ENCODE results near the gene LATS2. TPM values are rescaled to one million over a fixed set of nuclear protein-coding genes. Genes with fewer than 3 reads are reported as not detected.

Gene LATS2
- total RNA-seq, 2 experiments from 2014 or later = 6.2 to 6.5 TPM

- Mint-ChIP-seq H3K4me1 (ENCODE audit: low read depth) (peaks cover 8% of the 10 kb centered on the region), H3K27ac (no peak overlapping the region), H3K36me3 (ENCODE audit: low read depth) (no peaks in the 10 kb centered on the region), H3K4me3 (no peak overlapping the region), H3K27me3 (peaks cover 28% of the 10 kb centered on the region), H3K9me3 (no peaks in the 10 kb centered on the region)
- ATAC-seq (ENCODE audit: poor library complexity) (no peak), DNase-seq (no peak)
- Histone ChIP-seq H3K27ac (ENCODE audit: low read depth in 1 of 2, low read length in 2 of 2) (no peak overlapping the region), H3K9me3 (ENCODE audit: control insufficient read depth in 1 of 2, insufficient read depth in 1 of 2, low read length in 2 of 2) (peaks cover 0 to 9% of the 10 kb centered on the region in 2 experiments), H3K27me3 (ENCODE audit: control insufficient read depth in 1 of 2, insufficient read depth in 2 of 2, low read length in 2 of 2) (peaks cover 2 to 3% of the 10 kb centered on the region in 2 experiments), H3K4me1 (ENCODE audit: insufficient read depth, low read length) (peaks cover 4% of the 10 kb centered on the region), H3K36me3 (ENCODE audit: insufficient read depth, low read length) (no peaks in the 10 kb centered on the region), H3K4me3 (ENCODE audit: low read length) (no peak overlapping the region)
- ChIA-PET CTCF (no interaction called here), POLR2A (no interaction called here)
- intact Hi-C loops (cut with DNase I, micrococcal nuclease) = no loop called here
- TF ChIP-seq, protein P1, sequence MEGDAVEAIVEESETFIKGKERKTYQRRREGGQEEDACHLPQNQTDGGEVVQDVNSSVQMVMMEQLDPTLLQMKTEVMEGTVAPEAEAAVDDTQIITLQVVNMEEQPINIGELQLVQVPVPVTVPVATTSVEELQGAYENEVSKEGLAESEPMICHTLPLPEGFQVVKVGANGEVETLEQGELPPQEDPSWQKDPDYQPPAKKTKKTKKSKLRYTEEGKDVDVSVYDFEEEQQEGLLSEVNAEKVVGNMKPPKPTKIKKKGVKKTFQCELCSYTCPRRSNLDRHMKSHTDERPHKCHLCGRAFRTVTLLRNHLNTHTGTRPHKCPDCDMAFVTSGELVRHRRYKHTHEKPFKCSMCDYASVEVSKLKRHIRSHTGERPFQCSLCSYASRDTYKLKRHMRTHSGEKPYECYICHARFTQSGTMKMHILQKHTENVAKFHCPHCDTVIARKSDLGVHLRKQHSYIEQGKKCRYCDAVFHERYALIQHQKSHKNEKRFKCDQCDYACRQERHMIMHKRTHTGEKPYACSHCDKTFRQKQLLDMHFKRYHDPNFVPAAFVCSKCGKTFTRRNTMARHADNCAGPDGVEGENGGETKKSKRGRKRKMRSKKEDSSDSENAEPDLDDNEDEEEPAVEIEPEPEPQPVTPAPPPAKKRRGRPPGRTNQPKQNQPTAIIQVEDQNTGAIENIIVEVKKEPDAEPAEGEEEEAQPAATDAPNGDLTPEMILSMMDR (IDR thresholded peaks at IDR 0.05) = no peak
Measured at GRCh38 chr13:21055016-21055415, 6.4 kb downstream of the LATS2 start.

- ChIA-PET CTCF (no interaction called here), POLR2A (no interaction called here)
- Histone ChIP-seq H3K36me3 (ENCODE audit: insufficient read depth, low read length) (no peaks in the 10 kb centered on the region), H3K4me1 (ENCODE audit: insufficient read depth, low read length) (no peaks in the 10 kb centered on the region), H3K9me3 (ENCODE audit: control insufficient read depth in 1 of 2, insufficient read depth in 1 of 2, low read length in 2 of 2) (peaks cover 0 to 4% of the 10 kb centered on the region in 2 experiments), H3K27me3 (ENCODE audit: control insufficient read depth in 1 of 2, insufficient read depth in 2 of 2, low read length in 2 of 2) (no peaks in the 10 kb centered on the region), H3K4me3 (ENCODE audit: low read length) (no peak overlapping the region), H3K27ac (ENCODE audit: low read depth in 1 of 2, low read length in 2 of 2) (no peak overlapping the region)
- intact Hi-C loops (cut with DNase I, micrococcal nuclease) = no loop called here
- Mint-ChIP-seq H3K4me1 (ENCODE audit: low read depth) (peaks cover 8% of the 10 kb centered on the region), H3K36me3 (ENCODE audit: low read depth) (no peaks in the 10 kb centered on the region), H3K4me3 (no peak overlapping the region), H3K27ac (no peak overlapping the region), H3K27me3 (peaks cover 22% of the 10 kb centered on the region), H3K9me3 (no peaks in the 10 kb centered on the region)
- TF ChIP-seq, protein P1 (IDR thresholded peaks at IDR 0.05) = no peak
- no peak for DNase-seq
- no peak for ATAC-seq (ENCODE audit: poor library complexity)
Measured at GRCh38 chr13:21054313-21054712, 7.1 kb downstream of the LATS2 start.

DNA sequence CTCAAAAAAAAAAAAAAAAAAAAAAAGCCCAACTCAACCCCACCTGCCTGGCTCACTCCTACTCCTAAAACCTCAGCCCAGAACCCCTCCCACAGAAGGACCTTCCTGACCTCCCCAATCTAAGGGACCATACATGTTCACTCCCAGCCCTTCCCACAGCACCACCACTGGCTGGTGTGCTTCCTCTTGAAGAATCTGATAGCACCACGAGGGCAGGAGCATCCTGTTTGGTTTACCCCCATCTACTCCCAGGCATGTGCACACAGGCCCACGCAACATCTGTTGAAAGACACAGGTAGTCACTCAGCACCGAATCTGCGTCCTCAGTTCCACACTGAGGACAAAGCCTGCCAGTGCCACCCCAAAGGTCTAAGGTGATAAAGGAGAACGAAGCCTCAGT, 8.2 kb downstream of the LATS2 start:
- Mint-ChIP-seq H3K4me1 (ENCODE audit: low read depth) (peaks cover 8% of the 10 kb centered on the region), H3K9me3 (no peaks in the 10 kb centered on the region), H3K4me3 (no peak overlapping the region), H3K36me3 (ENCODE audit: low read depth) (no peaks in the 10 kb centered on the region), H3K27ac (peak overlapping the region; percentile 52), H3K27me3 (peaks cover 11% of the 10 kb centered on the region)
- intact Hi-C loops (cut with DNase I, micrococcal nuclease) = no loop called here
- TF ChIP-seq, protein P1 (IDR thresholded peaks at IDR 0.05) = no peak
- DNase-seq (peak in 1 of 14 experiments; percentile 4), ATAC-seq (ENCODE audit: poor library complexity) (peak; percentile 46)
- H3K4me3 ChIP-seq (ENCODE audit: low read length) = no peak overlapping the region
- H3K36me3 ChIP-seq (ENCODE audit: insufficient read depth, low read length) = no peaks in the 10 kb centered on the region
- no peaks in the 10 kb centered on the region for H3K27me3 ChIP-seq (ENCODE audit: control insufficient read depth in 1 of 2, insufficient read depth in 2 of 2, low read length in 2 of 2)
- POLR2A ChIA-PET = no interaction called here
- no peak overlapping the region for H3K27ac ChIP-seq (ENCODE audit: low read depth in 1 of 2, low read length in 2 of 2)
- peaks cover 0 to 4% of the 10 kb centered on the region in 2 experiments for H3K9me3 ChIP-seq (ENCODE audit: control insufficient read depth in 1 of 2, insufficient read depth in 1 of 2, low read length in 2 of 2)
- CTCF ChIA-PET = no interaction called here
- H3K4me1 ChIP-seq (ENCODE audit: insufficient read depth, low read length) = no peaks in the 10 kb centered on the region
